HG02885 (cell line): ENCODE measurements around the gene NPSR1.

ENCODE experiments used
- ATAC-seq: cut with Tn5 transposase; IDR thresholded peaks from one replicate; pipeline ENCODE4 v1.9.1; 2021; ENCODE audit warnings: mild to moderate bottlenecking; ENCODE audit not compliant: unreplicated experiment, poor library complexity

The NPSR1 gene

DNA sequence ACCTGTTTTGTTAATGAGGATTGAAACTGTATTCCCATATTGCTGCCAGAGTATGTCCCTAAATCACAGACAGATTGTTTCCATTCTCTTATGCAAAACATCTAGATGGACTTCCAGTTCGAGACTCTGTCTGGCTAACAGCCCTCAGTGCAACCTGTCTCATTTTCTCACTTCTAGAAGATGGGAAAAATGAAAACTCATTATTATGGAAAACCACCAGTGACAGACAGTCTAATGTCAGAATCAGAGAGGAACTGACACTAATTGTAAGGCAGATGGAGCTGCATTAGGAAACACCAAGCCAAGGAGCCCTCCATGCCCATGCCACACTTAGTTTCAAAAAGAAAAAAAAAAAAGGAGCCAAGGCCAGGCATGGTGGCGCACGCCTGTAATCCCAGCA lies 61.6 kb downstream of the NPSR1 start:
- no peak for ATAC-seq

DNA sequence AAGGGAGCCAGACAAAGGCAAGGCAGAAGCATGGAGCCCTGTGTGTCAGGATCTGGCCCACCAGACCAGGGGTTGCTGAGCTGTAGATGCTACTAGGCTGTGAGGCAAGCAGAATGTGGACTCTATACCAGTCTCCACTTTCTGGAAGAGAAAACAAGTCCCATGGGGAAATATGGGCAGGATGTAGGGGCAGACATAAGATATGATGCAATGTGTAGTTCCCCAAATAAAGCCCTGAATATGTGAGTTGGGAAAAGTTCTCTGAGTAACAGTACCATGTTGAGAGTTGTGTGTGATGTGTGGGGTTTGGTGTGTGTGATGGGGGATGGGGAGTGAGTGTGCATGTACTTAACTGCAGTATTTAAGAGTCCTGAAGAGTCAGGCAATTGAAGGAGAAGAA lies 62.3 kb downstream of the NPSR1 start:
- ATAC-seq = no peak

DNA sequence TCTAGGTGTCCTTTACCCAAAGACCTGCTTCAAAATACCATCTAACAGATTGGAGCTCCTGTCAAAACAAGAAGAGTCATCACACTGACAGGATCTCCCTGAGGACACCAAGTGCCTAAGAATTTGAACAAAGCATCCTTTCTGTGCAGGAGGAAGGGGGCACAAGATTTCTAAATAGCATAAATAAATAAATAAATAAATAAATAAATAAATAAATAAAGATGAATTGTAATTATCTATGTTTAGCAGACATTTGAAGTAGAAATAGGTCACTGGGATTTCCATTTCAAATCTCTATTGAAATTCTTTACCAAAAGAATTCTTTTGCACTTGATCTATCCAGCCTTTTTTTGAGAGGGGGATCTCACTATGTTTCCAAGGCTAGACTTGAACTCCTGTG lies 65.3 kb downstream of the NPSR1 start:
- no peak for ATAC-seq

DNA sequence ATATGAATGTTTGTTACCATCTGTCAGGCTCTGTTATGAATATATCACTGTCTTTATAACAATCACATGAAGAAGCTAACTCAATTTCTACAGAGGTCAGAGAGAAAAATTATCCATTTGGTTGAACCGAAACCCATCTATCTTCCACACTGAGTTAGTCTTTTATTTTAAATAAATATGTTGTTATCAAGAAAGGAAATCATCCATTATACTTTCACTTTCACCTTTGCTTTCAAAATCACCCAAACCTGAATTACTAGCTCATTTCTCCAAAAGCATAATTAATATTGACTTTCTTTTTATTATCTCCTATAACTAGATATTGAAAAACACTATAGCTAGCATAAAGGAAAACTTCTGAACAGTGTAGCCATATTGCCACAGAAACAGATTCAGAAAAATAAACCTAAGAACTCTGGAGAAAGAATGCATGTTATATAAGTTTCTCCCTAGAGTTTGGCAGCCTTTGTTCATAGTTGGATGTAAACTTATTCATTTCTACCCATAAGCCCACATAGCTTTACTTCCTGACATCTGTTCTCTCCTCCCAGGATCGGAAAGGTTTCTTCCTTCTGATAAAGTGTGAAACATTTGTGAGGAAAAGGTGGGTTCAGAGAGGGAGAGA lies 66.0 kb downstream of the NPSR1 start:
- no peak for ATAC-seq

DNA sequence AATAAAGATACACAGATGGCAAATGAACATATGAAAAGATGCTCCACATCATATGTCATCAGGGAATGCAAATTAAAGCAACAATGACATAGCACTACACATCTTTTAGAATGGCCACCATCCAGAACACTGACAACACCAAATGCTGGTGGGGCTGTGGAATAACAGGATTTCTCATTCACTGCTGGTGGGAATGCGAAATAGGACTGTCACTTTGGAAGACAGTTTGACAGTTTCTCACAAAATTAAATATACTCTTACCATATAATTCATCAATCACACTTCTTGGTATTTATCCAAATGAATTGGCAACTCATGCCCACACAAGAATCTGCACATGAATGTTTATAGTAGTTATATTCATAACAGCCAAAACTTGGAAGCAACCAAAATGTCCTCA lies 68.2 kb downstream of the NPSR1 start:
- ATAC-seq = no peak

DNA sequence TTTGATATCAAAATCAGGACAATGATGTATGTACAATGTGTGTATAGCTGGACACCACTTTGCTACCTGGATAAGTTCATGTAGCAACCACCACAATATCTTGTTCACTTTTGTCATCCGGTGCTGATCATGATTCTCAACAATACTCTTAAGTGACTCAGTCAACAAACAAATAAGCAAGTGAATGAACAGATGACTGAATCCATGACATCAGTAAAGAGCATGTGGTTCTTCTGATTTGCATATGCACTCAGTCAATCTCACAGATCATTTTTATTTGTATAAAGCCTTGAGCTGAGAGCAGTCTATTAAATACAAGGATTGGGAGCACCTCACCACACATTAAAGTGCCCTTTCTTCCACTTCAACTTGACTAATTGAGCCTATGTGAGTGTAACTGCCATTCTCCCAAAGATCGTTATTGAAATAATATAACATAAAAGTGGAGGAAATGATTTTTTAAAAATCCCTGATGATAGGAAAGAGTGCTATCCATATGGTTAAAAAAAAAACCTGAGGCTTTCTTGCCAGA lies 69.5 kb downstream of the NPSR1 start:
- ATAC-seq = no peak

DNA sequence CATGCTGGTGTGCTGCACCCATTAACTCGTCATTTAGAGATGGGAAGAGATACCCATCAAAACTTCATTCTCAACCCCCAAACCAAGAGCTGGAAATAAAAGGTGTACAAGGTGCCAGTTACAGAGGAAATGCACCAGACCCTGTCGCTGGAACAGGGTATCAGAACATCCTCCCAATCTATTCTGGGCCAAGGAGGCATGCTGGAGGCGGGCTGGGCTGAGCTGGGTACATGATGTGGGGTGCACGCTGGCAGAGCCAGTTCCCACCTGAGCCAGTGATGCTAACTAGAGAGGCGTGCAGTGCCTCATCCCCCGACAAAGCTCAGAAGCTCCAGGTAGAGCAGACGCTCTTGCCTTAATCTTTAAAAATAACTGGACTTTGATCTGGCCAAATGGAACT lies 70.1 kb downstream of the NPSR1 start:
- no peak for ATAC-seq

DNA sequence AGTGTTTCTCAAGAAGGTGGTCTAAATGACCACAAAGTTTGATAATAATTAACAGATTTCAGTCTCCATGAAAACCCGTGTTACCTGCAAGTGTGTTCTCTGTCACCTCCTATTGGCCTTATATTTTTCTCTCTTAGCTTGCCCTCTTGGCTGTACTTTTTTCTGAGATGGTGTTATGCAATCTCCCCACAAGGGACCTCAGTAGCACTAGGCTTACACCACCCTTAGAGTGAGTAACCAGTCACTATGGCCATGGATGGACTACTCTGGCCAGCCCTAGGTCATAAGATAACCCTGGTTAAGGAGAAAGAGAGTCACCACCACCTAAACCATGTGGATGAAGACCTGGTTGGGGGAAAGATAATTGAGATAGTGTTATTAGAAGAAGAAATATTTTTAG lies 76.8 kb downstream of the NPSR1 start:
- no peak for ATAC-seq

DNA sequence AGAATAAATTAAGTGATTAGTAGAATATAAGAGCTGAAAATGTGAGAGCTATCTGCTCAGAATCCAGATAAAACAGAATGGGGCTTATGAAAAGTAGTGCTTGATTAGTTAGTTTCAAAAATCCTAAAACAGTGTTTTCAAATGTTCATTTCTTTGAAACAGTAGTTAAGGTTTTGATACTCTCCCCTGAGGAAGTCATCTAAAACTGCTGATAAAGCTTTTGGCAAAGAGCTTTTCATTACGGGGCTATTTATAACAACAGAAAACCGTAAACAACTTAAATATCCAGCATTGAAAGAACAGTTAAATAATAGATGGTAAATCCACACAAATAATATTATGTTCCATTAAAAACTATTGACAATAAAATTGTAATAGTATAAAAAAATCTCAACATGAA lies 77.5 kb downstream of the NPSR1 start:
- ATAC-seq = no peak

DNA sequence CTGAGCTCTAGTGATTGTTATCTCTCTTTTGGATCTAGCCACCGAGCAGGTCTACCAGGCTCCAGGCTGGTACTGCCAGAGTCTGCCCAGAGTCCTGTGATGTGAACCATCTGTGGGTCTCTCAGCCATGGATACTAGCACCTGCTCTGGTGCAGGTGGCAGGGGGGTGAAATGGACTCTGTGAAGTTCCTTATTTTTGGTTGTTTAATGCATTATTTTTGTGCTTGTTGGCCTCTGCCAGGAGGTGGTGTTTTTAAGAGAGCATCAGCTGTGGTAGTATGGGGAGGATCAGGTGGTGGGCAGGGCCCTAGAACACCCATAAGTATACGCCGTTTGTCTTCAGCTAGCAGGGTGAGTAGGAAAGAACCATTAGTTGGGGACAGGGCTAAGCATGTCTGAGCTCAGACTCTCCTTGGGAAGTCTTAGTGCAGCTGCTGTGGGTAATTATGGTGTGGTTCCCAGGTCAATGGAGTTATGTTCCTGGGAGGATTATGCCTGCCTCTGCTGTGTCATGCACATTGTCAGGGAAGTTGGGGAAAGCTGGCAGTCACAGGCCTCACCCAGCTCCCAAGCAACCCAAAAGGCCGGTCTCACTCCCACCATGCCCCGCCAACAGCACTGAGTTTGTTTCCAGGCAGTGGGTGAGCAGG lies 81.8 kb downstream of the NPSR1 start:
- ATAC-seq = no peak

DNA sequence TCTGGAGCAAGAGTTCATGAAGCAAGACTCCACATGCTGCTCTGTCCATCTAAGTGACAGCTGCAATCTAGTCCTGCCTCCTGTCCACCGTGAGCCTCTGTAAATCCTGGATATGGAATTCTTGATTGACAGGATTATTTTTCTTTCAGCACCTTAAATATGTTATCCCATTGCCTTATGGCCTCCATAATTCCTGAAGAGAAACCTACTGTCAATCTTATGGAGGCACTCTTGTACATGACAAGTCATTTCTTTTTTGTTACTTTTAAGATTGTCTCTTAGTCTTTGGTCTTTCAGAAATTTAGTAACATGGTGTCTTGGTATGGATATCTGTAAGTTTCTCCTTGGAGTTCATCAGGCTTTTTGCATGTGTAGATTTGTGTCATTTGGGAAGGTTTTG lies 82.8 kb downstream of the NPSR1 start:
- no peak for ATAC-seq

DNA sequence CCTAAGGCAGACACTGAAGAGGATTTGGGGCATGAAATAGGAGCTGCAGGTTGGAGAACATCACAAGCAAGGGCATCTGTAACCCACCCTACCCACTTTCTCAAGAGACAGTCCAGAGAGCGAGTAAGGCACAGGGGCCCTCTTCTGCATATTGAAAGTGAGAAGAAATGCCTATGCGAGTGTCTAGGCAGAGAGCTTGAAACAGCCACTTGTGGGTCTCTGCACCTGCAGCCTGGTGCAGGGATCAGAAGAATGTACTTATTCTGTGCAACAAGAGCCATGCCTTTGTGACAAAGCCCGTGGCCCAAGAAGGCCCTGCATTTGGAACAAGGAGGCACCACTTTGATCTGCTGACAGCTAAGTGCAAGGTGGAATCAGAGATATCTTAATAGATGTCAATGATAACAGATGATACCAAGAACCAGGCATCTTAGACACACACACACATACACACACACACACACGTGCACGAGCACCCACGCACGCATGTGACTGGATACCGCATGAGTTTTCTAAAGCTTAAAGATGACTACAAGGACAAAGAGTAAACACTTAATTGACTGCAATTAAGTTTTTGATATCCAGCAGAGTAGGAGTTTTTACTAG lies 89.3 kb downstream of the NPSR1 start:
- no peak for ATAC-seq

DNA sequence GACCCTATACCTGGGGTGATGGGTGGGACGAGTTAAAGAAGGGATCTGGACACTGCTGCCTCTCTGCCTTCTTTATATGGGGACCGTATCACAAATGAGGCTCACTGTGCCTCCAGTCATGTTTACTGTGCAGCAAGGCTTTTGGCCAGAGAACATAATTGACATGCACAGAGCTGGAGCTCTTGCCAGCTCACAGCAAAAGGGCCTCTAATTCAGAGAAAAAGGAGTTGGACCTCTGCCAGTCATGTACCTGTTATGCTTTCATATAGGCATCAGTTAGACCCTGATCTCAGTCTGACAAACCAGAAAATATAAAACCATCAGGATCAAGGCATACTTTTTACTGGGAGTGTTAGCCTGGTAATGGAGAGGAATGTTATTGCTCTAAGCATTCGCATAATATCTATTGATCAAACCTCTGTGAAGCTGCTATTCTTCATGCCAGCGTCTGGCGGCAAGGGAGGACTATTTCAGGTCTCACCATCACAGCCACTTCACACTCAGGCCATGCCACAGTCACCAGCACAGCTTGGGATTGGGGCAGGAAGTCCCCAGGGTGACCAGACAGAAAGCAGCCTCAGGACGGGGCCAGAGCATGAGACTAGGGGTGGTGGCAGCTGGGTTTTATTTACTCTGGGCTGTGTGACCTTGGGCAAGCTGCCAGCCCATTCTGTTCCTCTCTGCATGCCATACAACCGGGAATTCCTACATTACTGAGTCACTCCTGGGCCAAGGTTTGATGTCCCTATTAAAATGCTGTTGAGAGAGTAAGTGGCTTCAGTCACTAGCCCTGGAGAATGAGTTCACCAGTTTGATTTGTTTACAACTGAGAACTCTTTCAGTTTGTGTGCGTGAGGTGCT lies 90.1 kb downstream of the NPSR1 start:
- ATAC-seq = no peak

DNA sequence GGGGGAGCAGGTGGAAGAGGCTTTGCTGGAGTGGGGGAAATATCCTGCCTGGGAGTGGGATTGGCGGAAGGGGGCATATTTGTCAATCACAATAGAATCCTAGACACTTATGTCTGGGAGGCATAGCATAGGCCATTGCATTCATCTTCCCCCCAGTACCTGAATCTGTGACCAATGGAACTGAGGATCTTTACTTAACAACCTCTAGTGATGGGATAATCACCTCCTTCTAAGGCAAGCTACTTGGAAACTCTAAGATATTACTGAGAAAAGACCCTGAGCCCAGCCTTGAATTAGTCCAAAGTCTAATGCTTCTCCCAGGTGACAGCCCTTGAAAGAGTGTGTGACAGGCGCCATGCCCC lies 90.7 kb downstream of the NPSR1 start:
- ATAC-seq = no peak

DNA sequence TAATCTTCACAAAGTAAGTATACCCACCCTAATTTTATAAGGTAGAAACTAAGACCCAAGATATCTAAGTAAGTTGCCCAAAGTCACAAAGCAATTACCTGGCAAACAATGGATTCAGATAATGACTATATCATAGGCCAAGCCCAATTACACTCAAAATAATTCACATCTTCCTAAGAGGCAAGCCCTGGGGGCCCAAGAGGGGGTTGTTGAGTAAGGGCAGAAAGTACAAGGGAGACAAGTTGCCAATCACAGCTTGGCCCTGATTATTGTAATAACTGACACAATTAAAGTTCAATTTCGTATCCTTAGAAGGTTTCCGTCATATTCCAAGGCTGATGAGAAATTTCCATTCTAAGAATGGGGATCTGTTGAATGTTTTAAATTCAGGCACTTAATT lies 91.4 kb downstream of the NPSR1 start:
- no peak for ATAC-seq

DNA sequence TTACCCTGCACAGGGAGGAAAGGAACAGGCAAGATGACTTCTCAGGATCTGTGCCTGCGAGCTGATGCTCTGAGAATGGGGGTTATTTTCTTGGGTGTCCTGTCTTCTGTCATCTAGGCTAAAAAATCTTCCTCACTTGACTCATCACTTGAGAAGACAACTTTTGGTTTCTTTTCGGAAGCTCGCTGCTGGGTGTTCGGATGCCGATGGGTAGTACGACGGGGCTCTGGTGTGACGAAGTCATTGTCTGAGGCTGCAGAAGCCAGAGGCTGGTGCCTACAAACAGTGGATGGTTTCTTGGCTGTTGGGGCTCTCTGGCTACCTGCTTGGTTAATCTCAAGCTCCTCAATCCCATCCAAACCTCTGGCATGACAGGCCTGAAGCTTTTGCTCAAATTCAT lies 92.2 kb downstream of the NPSR1 start:
- ATAC-seq = no peak

DNA sequence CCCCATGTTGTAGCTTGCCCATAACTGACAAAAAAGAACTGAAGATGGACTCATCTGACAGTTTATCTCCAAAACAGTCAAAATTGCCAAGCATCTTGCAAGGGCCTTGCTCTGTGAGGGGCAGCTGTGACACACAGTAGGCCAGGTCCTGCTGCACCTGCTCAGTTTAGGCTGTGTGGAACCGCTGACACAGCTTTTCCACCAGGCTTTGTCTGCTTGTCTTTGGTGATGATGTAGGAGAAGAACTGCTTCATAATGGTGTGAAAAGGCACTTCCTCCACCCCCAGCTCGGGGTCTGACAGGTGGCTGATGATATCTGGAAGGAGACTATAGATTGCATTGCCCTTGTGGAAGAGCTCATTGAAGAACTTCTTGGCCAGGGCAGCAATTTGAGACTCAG lies 92.6 kb downstream of the NPSR1 start:
- no peak for ATAC-seq

DNA sequence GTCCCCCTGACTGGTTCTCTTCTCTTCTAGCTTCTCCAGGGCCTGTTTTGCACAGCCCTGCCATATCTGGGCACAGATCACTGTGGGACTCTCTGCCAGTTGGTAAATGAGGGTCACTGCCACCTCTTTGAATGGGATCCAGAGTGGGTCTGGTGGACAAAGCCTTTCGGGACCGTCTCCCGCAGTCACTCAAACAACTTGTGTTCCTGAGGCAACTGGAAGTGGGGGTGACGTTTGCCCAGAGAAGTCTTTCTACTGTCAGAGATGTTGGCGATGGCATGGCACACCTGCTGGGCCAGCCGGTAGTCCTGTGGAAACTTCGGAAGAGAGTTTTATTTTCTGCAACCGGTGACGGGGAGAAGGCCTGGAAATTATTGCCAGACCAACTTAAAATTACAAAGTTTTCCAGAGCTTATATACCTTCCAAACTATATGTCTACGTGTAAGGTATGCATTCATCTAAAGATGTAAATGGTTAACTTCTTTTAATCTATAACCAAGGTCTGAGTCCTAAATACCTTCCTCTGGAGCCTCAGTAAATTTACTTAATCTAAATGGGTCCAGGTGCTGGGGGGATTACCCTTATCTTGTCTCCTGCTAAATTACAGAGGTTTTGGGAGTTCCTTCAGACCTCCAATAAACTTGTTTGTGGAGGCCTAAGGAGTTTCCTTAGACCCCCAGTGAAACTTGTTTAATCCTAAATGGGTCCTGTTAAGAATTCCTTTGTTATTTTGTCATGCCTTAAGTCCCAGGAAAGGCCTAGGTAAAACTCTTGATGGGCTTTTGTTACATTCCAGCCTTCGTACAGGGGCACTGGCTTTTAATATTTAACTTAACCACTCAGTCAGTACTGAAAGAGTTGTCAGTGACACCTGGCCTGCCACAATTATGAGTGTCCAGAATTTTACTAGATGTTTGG lies 94.0 kb downstream of the NPSR1 start:
- ATAC-seq = no peak

DNA sequence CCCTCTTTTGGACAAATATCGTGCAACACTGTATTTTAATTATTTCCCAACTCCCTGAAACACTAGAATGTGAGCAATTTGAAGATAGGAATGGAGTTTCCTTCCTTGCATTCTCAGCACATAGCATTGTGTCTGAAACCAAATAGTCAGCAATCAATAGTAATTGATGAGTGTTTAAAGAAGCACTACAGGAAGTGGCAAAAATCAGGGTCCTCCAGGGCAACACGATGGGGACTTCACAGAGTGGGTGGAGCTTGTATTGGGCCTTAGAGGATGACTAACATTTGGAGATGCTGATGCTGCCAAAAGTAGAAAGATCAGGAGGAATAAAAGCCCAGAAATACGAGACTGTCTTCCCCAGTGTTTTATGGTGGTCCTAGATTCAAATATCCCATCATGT lies 94.9 kb downstream of the NPSR1 start:
- no peak for ATAC-seq

DNA sequence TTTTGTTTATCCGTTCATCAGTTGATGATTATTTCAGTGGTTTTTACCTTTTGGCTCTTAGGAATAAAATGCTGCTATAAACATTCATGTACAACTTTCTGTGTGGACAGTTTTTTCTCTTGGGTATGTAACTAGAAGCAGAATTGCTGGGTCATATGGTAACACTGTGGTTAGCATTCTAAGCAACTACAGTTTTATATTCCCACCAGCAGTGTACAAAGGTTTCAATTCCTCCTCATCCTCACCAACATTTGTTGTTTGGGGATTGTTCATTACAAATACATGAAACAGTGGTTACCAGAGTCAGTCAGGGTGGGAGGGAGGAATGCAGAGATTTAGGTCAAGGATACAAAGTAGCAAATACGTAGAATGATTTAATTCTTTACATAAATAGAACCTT lies 97.0 kb downstream of the NPSR1 start:
- no peak for ATAC-seq
